AG10803 (cell line): ENCODE data around the gene RAI1.

ENCODE experiments used
- DNase-seq: peaks from one replicate; pipeline ENCODE4 v3.0.0; 2010; ENCODE audit warnings: low read depth
- H3K4me3 ChIP-seq: 2 replicates; pipeline ENCODE4 v1.5.1; 2011; ENCODE audit warnings: mild to moderate bottlenecking, low read length, control low read depth
- TF ChIP-seq, protein P1 (sequence below): conservative IDR thresholded peaks from 2 replicates; pipeline ENCODE4 v1.5.1; 2011; ENCODE audit warnings: mild to moderate bottlenecking, low read length, control low read depth, inconsistent platforms

The RAI1 gene

DNA sequence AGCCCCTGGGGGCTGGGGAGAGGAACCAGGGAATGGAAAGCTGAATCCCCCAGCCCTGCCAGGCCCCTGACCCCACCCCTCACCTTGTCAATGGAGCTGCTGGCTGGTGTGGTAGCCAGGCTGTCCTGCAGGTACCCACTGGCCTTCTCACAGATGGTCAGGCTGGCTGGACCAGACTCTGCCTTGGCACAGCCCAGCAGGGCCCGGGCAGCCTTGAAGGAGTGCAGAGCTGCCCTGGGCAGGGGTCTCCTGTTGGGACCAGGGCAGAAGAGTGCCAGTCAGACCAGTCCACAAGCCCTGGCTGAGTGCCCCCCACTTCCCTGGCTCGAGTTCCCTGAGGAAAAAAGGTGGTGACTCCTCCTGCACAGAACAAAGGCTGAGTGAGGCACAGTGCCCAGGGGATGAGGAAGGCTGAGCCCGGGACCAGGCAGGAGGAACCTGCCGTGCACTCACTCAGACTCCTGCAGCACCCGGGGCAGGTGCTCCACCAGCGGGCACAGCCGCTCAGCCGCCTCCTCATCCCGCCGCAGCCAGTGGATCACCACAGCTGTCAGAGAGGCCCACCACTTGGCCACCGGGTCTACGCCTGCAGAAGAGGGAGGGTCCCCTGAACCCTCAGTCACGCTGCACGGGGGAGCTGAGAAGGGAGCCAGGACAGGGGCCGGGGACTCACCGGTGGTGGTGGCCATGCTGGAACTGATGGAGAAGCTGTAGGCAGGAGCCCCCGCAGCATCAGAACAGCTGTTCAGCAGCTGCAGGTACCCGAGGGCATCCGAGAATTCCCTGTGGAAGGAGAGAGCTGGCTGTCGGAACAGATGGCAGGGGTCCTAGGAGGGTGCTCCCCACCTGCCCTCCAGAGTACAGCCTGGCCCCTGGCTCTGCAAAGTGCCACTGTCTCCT is 133.2 kb downstream of the RAI1 start:
- TF ChIP-seq, protein P1, sequence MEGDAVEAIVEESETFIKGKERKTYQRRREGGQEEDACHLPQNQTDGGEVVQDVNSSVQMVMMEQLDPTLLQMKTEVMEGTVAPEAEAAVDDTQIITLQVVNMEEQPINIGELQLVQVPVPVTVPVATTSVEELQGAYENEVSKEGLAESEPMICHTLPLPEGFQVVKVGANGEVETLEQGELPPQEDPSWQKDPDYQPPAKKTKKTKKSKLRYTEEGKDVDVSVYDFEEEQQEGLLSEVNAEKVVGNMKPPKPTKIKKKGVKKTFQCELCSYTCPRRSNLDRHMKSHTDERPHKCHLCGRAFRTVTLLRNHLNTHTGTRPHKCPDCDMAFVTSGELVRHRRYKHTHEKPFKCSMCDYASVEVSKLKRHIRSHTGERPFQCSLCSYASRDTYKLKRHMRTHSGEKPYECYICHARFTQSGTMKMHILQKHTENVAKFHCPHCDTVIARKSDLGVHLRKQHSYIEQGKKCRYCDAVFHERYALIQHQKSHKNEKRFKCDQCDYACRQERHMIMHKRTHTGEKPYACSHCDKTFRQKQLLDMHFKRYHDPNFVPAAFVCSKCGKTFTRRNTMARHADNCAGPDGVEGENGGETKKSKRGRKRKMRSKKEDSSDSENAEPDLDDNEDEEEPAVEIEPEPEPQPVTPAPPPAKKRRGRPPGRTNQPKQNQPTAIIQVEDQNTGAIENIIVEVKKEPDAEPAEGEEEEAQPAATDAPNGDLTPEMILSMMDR: no peak
- H3K4me3 ChIP-seq: no peak overlapping the region
- DNase-seq: no peak

DNA sequence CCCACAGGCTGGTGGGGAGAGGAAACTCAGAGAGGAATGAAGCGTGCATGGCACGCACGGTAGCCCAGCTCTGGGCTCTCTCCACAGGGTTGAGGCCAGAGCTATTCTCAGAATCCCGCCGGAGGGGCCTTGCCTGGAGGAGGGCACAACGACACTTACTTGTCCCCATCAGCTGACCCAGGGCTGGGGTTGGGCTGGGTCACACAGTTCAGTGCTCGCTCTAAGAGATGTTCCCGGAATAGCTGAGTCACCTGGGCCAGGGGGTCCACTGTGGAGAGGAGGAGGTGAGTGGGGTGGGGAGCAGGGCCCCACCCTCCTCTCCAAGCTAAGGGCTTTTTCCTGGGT is 133.8 kb downstream of the RAI1 start:
- TF ChIP-seq, protein P1: no peak
- H3K4me3 ChIP-seq: no peak overlapping the region
- DNase-seq: no peak

DNA sequence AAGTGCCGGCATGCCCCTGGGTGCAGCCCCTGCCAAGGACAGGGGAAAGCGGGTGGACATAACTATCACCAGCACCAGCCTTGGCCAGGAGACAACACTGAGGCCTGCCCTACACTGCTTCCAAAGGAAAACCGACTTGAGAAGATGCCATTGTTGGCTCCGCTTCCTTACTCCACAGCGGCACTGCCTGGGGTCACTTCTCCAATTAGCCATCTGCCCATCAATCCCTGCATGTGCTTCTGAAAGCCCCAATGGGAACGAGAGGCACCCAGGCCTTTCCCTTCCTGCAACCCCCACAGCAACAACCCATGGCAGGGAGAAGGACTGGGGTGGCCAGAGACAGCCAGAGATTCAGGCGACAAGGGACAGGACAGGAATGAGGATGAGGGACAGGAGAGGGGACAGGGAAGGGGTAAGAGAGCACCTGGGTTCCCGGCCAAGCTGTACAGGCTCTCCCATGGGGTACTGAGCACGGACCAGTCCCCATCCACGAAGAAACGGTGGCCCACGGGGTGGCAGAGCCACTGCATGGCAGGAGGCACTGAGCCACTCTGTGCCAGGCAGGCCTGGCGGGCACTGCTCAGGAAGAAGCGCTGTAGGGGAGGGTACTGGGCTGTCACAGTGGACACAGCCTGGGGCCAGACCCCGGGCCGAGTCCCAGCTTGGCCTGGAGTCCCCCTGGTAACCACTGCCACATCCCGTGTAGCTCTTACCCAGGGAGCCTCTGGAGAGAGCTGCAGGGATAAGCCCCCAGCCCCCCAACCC is 134.4 kb downstream of the RAI1 start:
- H3K4me3 ChIP-seq: no peak overlapping the region
- TF ChIP-seq, protein P1: no peak
- DNase-seq: no peak

DNA sequence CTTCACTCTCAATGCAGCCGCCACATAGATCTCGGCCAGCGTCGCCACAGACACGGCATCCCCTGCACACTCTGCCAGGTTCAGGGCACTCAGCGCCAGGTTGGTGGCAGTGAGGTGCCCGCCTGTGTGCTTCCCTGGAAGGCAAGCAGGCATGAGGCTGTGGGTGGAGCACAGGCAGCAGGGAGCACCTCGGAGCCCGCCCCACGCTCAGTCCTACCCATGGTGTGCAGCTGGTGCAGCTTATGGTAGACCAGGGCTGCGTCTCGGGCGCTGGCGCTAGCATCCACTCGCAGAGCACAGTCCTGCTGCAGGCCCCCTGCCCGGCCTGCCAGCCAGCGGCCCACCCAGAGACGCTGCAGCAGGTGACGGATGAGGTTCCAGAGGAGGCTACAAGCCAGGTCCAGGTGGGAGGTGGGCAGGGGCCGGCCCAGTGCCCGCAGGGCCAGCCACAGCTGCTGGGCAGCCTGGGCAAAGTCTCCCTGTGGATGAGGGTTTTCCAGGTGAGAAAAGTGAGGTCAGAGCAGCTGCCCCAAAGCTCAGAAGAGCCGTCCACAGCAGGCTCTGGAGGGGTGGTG is 135.1 kb downstream of the RAI1 start:
- TF ChIP-seq, protein P1: no peak
- no peak for DNase-seq
- no peak overlapping the region for H3K4me3 ChIP-seq

DNA sequence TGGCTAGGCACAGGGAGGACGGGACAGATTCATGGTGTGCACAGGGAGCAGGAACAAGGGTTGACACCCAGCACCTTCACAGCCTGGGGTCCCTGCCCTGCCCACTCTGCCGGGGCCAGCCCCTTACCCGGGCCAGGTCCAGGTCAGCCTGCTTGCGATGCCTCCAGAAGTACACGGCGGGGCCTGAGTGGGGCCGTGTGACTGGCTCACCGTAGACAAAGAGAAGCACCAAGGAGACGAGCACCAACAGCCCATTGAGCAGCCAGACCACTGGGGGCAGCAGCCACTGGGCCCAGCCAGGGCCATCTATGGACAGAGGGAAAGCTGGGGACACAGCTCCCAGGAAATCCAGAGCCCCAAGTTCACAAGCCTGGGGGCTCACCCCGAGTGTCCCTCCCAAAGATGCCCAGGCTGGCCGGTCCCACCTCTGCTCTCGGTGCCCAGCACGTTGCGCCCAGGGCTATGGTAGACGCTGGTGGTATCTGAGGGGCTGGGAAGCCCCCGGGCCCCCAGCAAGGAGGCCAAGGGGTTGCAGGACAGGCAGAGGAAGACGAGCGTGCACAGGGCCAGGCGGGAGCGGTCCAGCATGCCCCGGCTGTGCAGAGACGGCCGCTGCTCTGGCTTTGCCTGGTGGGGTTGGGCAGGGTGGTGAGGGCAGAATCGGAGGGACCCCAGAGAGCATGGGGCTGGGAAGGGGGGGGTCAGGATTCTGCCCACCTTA is 135.7 kb downstream of the RAI1 start:
- TF ChIP-seq, protein P1: no peak
- no peak for DNase-seq
- H3K4me3 ChIP-seq: no peak overlapping the region

DNA sequence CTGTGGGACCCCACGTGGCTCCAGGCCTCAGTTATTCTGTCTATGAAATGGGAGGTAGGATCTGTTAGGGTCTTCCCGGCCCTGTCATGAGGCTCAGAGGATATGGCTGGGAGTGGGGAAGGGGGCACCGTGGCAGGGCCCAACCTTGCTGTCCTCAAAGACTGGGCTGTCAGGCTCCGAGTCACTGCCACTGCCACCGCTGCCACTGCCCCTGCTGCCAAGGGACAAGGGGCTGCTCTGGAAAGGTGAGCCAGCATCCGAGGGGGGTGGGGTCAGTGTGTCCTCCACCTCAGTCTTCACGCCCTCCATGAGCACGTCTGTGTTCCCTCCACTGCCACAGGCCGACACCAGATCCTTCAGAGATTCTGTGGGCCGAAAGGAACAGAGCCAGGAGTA is 136.3 kb downstream of the RAI1 start:
- TF ChIP-seq, protein P1: no peak
- no peak for DNase-seq
- H3K4me3 ChIP-seq: no peak overlapping the region
